OCI-LY7 (cell line): ENCODE measurements around the gene SCN1A.

Experiments used
- EZH2phosphoT487 ChIP-seq: fragments of 200-600 bp; sonication (generic); IDR thresholded peaks from 2 replicates; pipeline ENCODE4 v1.6.1; 2018; ENCODE audit warnings: low read depth, borderline replicate concordance, mild to moderate bottlenecking, mixed run types, antibody characterized with exemption, low read length, moderate library complexity, mixed read lengths
- TF ChIP-seq, protein P1 (sequence below): fragments of 200-600 bp; sonication (generic); conservative IDR thresholded peaks from 2 replicates; pipeline ENCODE4 v1.5.1; 2014; ENCODE audit warnings: mild to moderate bottlenecking, antibody characterized with exemption, low read length, moderate library complexity, mixed read lengths

DNA sequence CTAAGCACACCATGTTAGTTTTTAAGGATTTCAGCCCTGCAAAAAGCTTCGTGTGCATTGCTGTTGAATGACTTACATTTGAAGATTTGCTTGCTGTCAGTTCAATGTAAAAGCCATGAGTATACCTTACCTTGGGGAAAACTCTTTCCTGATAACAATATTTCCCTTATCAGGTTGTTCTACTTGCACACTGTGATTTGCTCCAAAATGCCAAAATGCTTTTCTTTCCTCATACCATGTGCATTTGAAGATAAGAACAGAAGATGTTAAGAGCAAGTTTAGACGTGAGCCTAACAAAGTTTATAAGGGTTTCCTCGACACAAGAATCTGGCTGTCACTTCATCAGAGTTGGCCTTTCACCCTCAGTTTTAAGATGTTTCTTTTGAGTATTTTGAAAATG lies 57.6 kb downstream of the SCN1A start:
- TF ChIP-seq, protein P1, sequence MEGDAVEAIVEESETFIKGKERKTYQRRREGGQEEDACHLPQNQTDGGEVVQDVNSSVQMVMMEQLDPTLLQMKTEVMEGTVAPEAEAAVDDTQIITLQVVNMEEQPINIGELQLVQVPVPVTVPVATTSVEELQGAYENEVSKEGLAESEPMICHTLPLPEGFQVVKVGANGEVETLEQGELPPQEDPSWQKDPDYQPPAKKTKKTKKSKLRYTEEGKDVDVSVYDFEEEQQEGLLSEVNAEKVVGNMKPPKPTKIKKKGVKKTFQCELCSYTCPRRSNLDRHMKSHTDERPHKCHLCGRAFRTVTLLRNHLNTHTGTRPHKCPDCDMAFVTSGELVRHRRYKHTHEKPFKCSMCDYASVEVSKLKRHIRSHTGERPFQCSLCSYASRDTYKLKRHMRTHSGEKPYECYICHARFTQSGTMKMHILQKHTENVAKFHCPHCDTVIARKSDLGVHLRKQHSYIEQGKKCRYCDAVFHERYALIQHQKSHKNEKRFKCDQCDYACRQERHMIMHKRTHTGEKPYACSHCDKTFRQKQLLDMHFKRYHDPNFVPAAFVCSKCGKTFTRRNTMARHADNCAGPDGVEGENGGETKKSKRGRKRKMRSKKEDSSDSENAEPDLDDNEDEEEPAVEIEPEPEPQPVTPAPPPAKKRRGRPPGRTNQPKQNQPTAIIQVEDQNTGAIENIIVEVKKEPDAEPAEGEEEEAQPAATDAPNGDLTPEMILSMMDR, result no peak
- no peak for TF ChIP-seq EZH2phosphoT487
